GM13977 (cell line): Measurements from ENCODE around the gene F2RL3.
A peak's percentile ranks its signal among the peaks of the same experiment; 100 is the strongest.

Experiments
- DNase-seq: peaks from one replicate; pipeline ENCODE4 v3.0.0; 2012; ENCODE audit warnings: low spot score
- in situ Hi-C: fragments of 300-500 bp; cut with MboI; formaldehyde crosslinking; loops from one replicate; pipeline ENCODE4 v1.12.0; 2022; ENCODE audit warnings: low sequenced_read_pairs, low pct_unique_long_range_greater_than_20kb, mixed read lengths, inconsistent platforms; ENCODE audit not compliant: unreplicated experiment
- TF ChIP-seq, protein P1 (sequence below): IDR thresholded peaks from 2 replicates; pipeline ENCODE4 v1.5.1; 2012; ENCODE audit warnings: mild to moderate bottlenecking, control low read depth; ENCODE audit not compliant: insufficient read depth; ENCODE audit errors: extremely low read depth, missing control alignments

The F2RL3 gene

DNA sequence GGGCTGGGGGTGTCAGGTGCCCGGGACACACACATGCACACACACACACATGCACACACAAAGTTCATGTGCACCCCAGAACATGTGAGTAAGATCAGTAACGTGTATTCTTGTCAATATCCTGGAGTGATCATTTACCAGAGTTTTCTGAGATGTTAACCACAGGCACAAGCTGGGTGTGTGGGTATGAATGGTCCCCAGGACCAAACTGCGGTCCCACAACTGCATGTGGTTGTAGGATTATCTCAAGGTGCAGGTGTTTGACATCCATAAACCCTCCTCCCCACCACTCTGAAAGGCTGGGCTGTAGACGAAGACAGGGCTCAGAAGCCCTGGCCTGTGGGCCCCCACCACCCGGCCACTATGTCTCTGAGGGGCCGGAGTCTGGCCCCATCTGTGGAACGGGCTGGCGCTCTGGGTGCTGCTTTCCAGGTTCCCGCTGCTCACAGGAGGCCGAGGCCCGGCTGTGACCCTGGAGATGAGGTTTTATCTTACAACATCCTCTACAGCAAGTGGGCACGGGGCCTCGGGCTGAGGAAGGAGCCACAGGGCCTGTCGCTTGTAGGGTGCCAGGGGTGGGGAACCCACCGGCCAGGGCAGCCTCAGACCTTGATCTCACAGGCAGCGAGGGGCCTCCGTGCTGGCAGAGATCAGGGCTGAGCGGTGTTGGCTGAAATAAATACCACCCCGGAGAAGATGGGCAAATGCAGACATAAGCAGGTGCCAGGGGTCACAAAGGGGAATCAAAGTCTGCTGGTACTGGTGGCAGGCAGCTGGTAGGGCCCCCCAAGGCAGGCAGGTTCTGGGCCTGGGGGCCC lies 4.3 kb downstream of the F2RL3 start:
- in situ Hi-C loops: no loop called here
- no peak for DNase-seq

GRCh38 chr19:16893686-16893989 lies 4.8 kb downstream of the F2RL3 start:
- DNase-seq: peak; percentile 61
- in situ Hi-C loops: no loop called here
- TF ChIP-seq, protein P1, sequence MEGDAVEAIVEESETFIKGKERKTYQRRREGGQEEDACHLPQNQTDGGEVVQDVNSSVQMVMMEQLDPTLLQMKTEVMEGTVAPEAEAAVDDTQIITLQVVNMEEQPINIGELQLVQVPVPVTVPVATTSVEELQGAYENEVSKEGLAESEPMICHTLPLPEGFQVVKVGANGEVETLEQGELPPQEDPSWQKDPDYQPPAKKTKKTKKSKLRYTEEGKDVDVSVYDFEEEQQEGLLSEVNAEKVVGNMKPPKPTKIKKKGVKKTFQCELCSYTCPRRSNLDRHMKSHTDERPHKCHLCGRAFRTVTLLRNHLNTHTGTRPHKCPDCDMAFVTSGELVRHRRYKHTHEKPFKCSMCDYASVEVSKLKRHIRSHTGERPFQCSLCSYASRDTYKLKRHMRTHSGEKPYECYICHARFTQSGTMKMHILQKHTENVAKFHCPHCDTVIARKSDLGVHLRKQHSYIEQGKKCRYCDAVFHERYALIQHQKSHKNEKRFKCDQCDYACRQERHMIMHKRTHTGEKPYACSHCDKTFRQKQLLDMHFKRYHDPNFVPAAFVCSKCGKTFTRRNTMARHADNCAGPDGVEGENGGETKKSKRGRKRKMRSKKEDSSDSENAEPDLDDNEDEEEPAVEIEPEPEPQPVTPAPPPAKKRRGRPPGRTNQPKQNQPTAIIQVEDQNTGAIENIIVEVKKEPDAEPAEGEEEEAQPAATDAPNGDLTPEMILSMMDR: no peak

More for the DNA sequence above, 4.3 kb downstream of the F2RL3 start:
- TF ChIP-seq, protein P1: no peak

DNA sequence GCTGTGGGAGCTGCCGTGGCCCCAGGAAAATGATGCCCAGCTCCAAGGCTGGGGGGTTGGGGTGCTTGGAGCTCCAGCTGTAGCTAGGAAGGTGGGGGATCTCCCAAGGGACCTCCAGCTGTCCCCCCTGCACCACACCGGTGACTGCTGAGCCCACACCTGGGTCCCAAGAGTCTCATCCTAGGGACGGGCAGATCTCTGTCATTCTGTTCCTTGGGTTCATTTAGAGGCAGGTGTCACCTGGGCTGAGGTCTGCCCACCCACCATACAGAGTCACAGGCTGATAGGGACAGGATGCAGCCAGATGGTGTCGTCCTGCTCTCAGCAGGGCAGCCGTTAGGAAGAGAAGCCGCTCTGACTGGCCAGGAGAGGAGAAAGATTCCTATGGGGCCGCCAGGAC lies 5.3 kb downstream of the F2RL3 start:
- TF ChIP-seq, protein P1: peak; percentile 23
- no peak for DNase-seq
- in situ Hi-C loops: no loop called here

GRCh38 chr19:16895467-16896145 lies 6.8 kb downstream of the F2RL3 start:
- TF ChIP-seq, protein P1: no peak
- in situ Hi-C loops: no loop called here
- no peak for DNase-seq

- in situ Hi-C loops: no loop called here
- TF ChIP-seq, protein P1: no peak
- DNase-seq: no peak
These were observed 7.6 kb downstream of the F2RL3 start for GRCh38 chr19:16896146-16897028.
